ENCODE data around the gene INPP1. TPM values are rescaled to one million over a fixed set of nuclear protein-coding genes. Genes with fewer than 3 reads are reported as not detected.
A peak's percentile ranks its signal among the peaks of the same experiment; 100 is the strongest.

The INPP1 gene
- total RNA-seq, 1 experiment from 2014 or later: 9.5 TPM

- no peaks in the 10 kb centered on the region for H4K20me1 ChIP-seq (ENCODE audit: insufficient read depth)
- TF ChIP-seq, protein P1, sequence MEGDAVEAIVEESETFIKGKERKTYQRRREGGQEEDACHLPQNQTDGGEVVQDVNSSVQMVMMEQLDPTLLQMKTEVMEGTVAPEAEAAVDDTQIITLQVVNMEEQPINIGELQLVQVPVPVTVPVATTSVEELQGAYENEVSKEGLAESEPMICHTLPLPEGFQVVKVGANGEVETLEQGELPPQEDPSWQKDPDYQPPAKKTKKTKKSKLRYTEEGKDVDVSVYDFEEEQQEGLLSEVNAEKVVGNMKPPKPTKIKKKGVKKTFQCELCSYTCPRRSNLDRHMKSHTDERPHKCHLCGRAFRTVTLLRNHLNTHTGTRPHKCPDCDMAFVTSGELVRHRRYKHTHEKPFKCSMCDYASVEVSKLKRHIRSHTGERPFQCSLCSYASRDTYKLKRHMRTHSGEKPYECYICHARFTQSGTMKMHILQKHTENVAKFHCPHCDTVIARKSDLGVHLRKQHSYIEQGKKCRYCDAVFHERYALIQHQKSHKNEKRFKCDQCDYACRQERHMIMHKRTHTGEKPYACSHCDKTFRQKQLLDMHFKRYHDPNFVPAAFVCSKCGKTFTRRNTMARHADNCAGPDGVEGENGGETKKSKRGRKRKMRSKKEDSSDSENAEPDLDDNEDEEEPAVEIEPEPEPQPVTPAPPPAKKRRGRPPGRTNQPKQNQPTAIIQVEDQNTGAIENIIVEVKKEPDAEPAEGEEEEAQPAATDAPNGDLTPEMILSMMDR (conservative IDR thresholded peaks at IDR 0.05): no peak
- TF ChIP-seq EZH2 (IDR thresholded peaks at IDR 0.05; ENCODE audit: low read depth): no peak
- no peak overlapping the region for H3K4me3 ChIP-seq
- no peak overlapping the region for H3K4me2 ChIP-seq
- peaks cover 3% of the 10 kb centered on the region for H3K4me1 ChIP-seq (replicated peaks; ENCODE audit: insufficient read depth)
- intact Hi-C loops (cut with micrococcal nuclease; ENCODE audit: unreplicated experiment): loop anchor here (5.0 kb wide), 1 partner anchor 228 kb away; no protein-coding TSS in a partner anchor
- no TSS peak for BruUV-seq (replicated peaks)
- H3K9me3 ChIP-seq (ENCODE audit: insufficient read depth, low read depth): no peaks in the 10 kb centered on the region
- no peaks in the 10 kb centered on the region for H3K27me3 ChIP-seq (ENCODE audit: insufficient read depth, low read depth)
- H2AFZ ChIP-seq: no peak overlapping the region
- no peak overlapping the region for H3K27ac ChIP-seq
- H3K9me2 ChIP-seq (ENCODE audit: insufficient read depth): no peaks in the 10 kb centered on the region
- no peak for DNase-seq
- H3K79me2 ChIP-seq (ENCODE audit: low read depth): 0 out of 2 replicates have a peak, but pooled peaks cover 8% of the 10 kb centered on the region
- no peaks in the 10 kb centered on the region for H3K36me3 ChIP-seq (ENCODE audit: low read depth)
- no peaks in the 10 kb centered on the region for H3F3A ChIP-seq (ENCODE audit: insufficient read depth, low read depth)
- ChIA-PET POLR2A (ENCODE audit: unreplicated experiment) (no interaction called here), CTCF (no interaction called here)
Observed at GRCh38 chr2:190315273-190315672, 28.1 kb upstream of the INPP1 start.

- Histone ChIP-seq H3K27ac (no peak overlapping the region), H3K36me3 (ENCODE audit: low read depth) (no peaks in the 10 kb centered on the region), H3K4me1 (replicated peaks; ENCODE audit: insufficient read depth) (peaks cover 9% of the 10 kb centered on the region), H3K27me3 (ENCODE audit: insufficient read depth, low read depth) (no peaks in the 10 kb centered on the region), H3K4me3 (peak overlapping the region; percentile 85), H3F3A (ENCODE audit: insufficient read depth, low read depth) (no peaks in the 10 kb centered on the region), H3K9me2 (ENCODE audit: insufficient read depth) (no peaks in the 10 kb centered on the region), H3K4me2 (peak overlapping the region; percentile 83), H2AFZ (peak overlapping the region; percentile 82; the same call in 1 of the 2 replicates), H3K79me2 (ENCODE audit: low read depth) (0 out of 2 replicates have a peak, but pooled peaks cover 8% of the 10 kb centered on the region), H4K20me1 (ENCODE audit: insufficient read depth) (no peaks in the 10 kb centered on the region), H3K9me3 (ENCODE audit: insufficient read depth, low read depth) (no peaks in the 10 kb centered on the region)
- ChIA-PET POLR2A (ENCODE audit: unreplicated experiment) (interaction anchor here (0.7 kb wide), 1 partner anchor 556 kb away, joined by 4 read pairs; the partner anchor contains the start of gene OSGEPL1), CTCF (no interaction called here)
- TF ChIP-seq, protein P1 (conservative IDR thresholded peaks at IDR 0.05): no peak
- TF ChIP-seq EZH2 (IDR thresholded peaks at IDR 0.05; ENCODE audit: low read depth): no peak
- intact Hi-C loops (cut with micrococcal nuclease; ENCODE audit: unreplicated experiment): loop anchor here (5.0 kb wide), 1 partner anchor 231 kb away; no protein-coding TSS in a partner anchor
- TSS peak; percentile 46 for BruUV-seq (replicated peaks)
- DNase-seq: no peak
Observed at GRCh38 chr2:190318514-190318913, 24.9 kb upstream of the INPP1 start.

DNA sequence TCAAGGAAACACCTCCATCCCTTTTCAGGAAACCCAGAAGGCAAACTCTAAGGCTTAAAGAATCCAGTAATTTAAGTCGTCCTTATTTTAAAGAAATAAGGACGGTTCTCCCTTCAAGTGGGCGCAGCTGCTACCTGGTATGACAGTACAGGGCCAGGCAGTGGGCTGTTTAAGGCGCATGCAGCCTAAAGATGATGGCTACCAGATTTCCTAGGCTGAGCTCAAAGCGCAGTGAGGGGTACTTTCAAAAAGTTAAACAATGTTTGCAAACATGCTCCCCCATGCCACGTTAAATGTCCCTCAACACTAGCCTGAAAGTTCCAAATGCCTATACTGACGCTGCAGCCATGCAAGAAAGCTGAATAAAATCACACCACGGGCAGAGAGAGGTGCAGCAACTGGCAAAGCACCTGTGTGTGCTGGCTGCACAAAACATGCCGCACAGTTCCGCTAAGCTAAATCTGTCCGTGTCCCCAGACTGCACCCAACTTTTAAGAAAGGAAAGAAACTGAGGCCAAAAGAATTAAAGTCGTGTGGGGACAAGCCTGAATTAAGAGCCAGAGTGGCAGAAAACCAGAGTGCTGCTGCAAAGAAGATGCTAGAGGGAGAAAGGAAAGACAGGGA is 24.3 kb upstream of the INPP1 start:
- TF ChIP-seq, protein P1 (conservative IDR thresholded peaks at IDR 0.05): no peak
- no peak for TF ChIP-seq EZH2 (IDR thresholded peaks at IDR 0.05; ENCODE audit: low read depth)
- POLR2A ChIA-PET (ENCODE audit: unreplicated experiment): no interaction called here
- H3K9me3 ChIP-seq (ENCODE audit: insufficient read depth, low read depth): no peaks in the 10 kb centered on the region
- no peaks in the 10 kb centered on the region for H3F3A ChIP-seq (ENCODE audit: insufficient read depth, low read depth)
- no peak for DNase-seq
- CTCF ChIA-PET: no interaction called here
- intact Hi-C loops (cut with micrococcal nuclease; ENCODE audit: unreplicated experiment): loop anchor here (1.0 to 5.0 kb wide), 2 partner anchors 24 to 232 kb away; partner anchors contain the start of gene INPP1
- peaks cover 9% of the 10 kb centered on the region for H3K4me1 ChIP-seq (replicated peaks; ENCODE audit: insufficient read depth)
- H3K9me2 ChIP-seq (ENCODE audit: insufficient read depth): no peaks in the 10 kb centered on the region
- H3K27ac ChIP-seq: no peak overlapping the region
- H3K4me3 ChIP-seq: peak overlapping the region; percentile 85
- BruUV-seq (replicated peaks): no TSS peak
- peak overlapping the region; percentile 82 for H2AFZ ChIP-seq
- peak overlapping the region; percentile 83 for H3K4me2 ChIP-seq
- H3K79me2 ChIP-seq (ENCODE audit: low read depth): 0 out of 2 replicates have a peak, but pooled peaks cover 8% of the 10 kb centered on the region
- no peaks in the 10 kb centered on the region for H4K20me1 ChIP-seq (ENCODE audit: insufficient read depth)
- H3K36me3 ChIP-seq (ENCODE audit: low read depth): no peaks in the 10 kb centered on the region
- no peaks in the 10 kb centered on the region for H3K27me3 ChIP-seq (ENCODE audit: insufficient read depth, low read depth)
